HCT116 (cell line): ENCODE data around the gene SGTB. TPM values are rescaled to one million over a fixed set of nuclear protein-coding genes. Genes with fewer than 3 reads are reported as not detected.

ENCODE experiments used
- ATAC-seq: fragments of 200-7000 bp; cut with Tn5 transposase; 2 replicates; pipeline ENCODE4 v1.9.1; 2020; ENCODE audit warnings: mild to moderate bottlenecking, moderate library complexity
- BruUV-seq: library from RNA; stranded (reverse); fragments of 400-500 nt; replicated peaks from 2 replicates; lab custom pipeline; 2021; lab: Mats Ljungman, UMichigan
- CTCF ChIA-PET: fragments of 300-600 bp; sonication (Branson Sonifier 250); formaldehyde crosslinking; loops from one replicate; lab custom pipeline; 2021; ENCODE audit warnings: antibody characterized with exemption; lab: Charles Lee
- POLR2A ChIA-PET: fragments of 300-600, 350-600 bp; sonication (Branson Sonifier 250); formaldehyde crosslinking; loops from one replicate; lab custom pipeline; 2021; ENCODE audit warnings: antibody characterized with exemption; lab: Charles Lee
- RAD21 ChIA-PET, 2 experiments: fragments of 300-600 bp; sonication (Branson Sonifier 250); formaldehyde crosslinking; loops; one replicate each; lab custom pipeline; 2023; ENCODE audit warnings: low total read pairs in 2 of 2; ENCODE audit not compliant: uncharacterized antibody in 2 of 2, unreplicated experiment in 2 of 2, low non-redundant PET in 1 of 2; lab: Charles Lee
- DNase-seq: peaks from one replicate; pipeline ENCODE4 v3.0.0-alpha.2; 2010; ENCODE audit warnings: low read depth, low spot score
- H2AFZ ChIP-seq: fragments of 200-600 bp; shearing (Covaris generic), sonication (generic); 2 replicates; pipeline ENCODE4 v1.6.1; 2017; ENCODE audit warnings: low read depth, mixed run types, mixed read lengths, antibody characterized with exemption, low read length; ENCODE audit not compliant: poor library complexity, severe bottlenecking
- H3K27ac ChIP-seq: 2 replicates; pipeline ENCODE4 v1.5.1; 2012; ENCODE audit warnings: low read depth, low read length
- H3K27me3 ChIP-seq: fragments of 200-600 bp; sonication (generic); 2 replicates; pipeline ENCODE4 v1.6.1; 2016; ENCODE audit warnings: mixed run types, low read length, mixed read lengths; ENCODE audit not compliant: insufficient read depth
- H3K36me3 ChIP-seq, 2 experiments: fragments of 200-500 bp in 1 of 2; fragments of 200-600 bp in 1 of 2; sonication (Bioruptor generic) in 1 of 2; sonication (generic) in 1 of 2; 2 replicates each; pipeline versions ENCODE4 v1.5.1 to v1.6.1; 2014 to 2016; ENCODE audit warnings: low read length in 2 of 2, inconsistent platforms in 1 of 2, mixed read lengths in 1 of 2, mixed run types in 1 of 2; ENCODE audit not compliant: insufficient read depth in 2 of 2, control insufficient read depth in 1 of 2
- H3K4me1 ChIP-seq, 2 experiments: fragments of 200-600 bp in 1 of 2; sonication (generic) in 1 of 2; 2 replicates each; pipeline versions ENCODE4 v1.5.1 to v1.6.1; 2012 to 2017; ENCODE audit warnings: low read length in 2 of 2, inconsistent platforms in 1 of 2, mild to moderate bottlenecking in 1 of 2, mixed read lengths in 1 of 2, mixed run types in 1 of 2, moderate library complexity in 1 of 2; ENCODE audit not compliant: insufficient read depth in 2 of 2, control insufficient read depth in 1 of 2
- H3K4me2 ChIP-seq: fragments of 200-600 bp; sonication (generic); 2 replicates; pipeline ENCODE4 v1.6.1; 2017; ENCODE audit warnings: mixed run types, low read length, mixed read lengths
- H3K4me3 ChIP-seq, 2 experiments: fragments of 200-600 bp in 1 of 2; sonication (generic) in 1 of 2; replicated peaks in 1 of 2; 2 replicates each; pipeline ENCODE4 v1.5.1; 2011 to 2016; ENCODE audit warnings: low read length in 2 of 2, control low read depth in 1 of 2, low read depth in 1 of 2, mild to moderate bottlenecking in 1 of 2, mixed read lengths in 1 of 2, mixed run types in 1 of 2
- H3K79me2 ChIP-seq: fragments of 200-600 bp; sonication (generic); 2 replicates; pipeline ENCODE4 v1.6.1; 2017; ENCODE audit warnings: mild to moderate bottlenecking, mixed run types, low read length, moderate library complexity, mixed read lengths; ENCODE audit not compliant: insufficient read depth
- H3K9ac ChIP-seq: fragments of 200-600 bp; sonication (generic); 2 replicates; pipeline ENCODE4 v1.6.1; 2016; ENCODE audit warnings: low read length, mixed read lengths
- H3K9me2 ChIP-seq: fragments of 200-600 bp; sonication (generic), shearing (Covaris generic); 2 replicates; pipeline ENCODE4 v1.6.1; 2017; ENCODE audit warnings: mixed run types, mild to moderate bottlenecking, moderate library complexity; ENCODE audit not compliant: insufficient read depth
- H3K9me3 ChIP-seq, 2 experiments: fragments of 200-500 bp in 1 of 2; fragments of 200-600 bp in 1 of 2; sonication (Bioruptor generic) in 1 of 2; sonication (generic) in 1 of 2; 2 replicates each; pipeline ENCODE4 v1.6.1; 2014 to 2017; ENCODE audit warnings: low read length in 2 of 2, mixed read lengths in 2 of 2, inconsistent platforms in 1 of 2, low read depth in 1 of 2, mild to moderate bottlenecking in 1 of 2, mixed run types in 1 of 2, moderate library complexity in 1 of 2; ENCODE audit not compliant: control insufficient read depth in 1 of 2, insufficient read depth in 1 of 2
- H4K20me1 ChIP-seq: fragments of 200-600 bp; sonication (generic), shearing (Covaris generic); 2 replicates; pipeline ENCODE4 v1.6.1; 2017; ENCODE audit warnings: mixed run types, mild to moderate bottlenecking, moderate library complexity; ENCODE audit not compliant: insufficient read depth
- CEBPB ChIP-seq: IDR thresholded peaks from 2 replicates; pipeline ENCODE4 v1.6.1; 2012; ENCODE audit warnings: low read depth
- EGR1 ChIP-seq: IDR thresholded peaks from 2 replicates; pipeline ENCODE4 v1.6.1; 2012; ENCODE audit warnings: low read depth
- ELF1 ChIP-seq: IDR thresholded peaks from 2 replicates; pipeline ENCODE4 v1.6.1; 2012; ENCODE audit warnings: low read depth, borderline replicate concordance
- JUND ChIP-seq: IDR thresholded peaks from 2 replicates; pipeline ENCODE4 v1.6.1; 2012
- POLR2A ChIP-seq: IDR thresholded peaks from 2 replicates; pipeline ENCODE4 v1.7.0; 2011; ENCODE audit warnings: borderline replicate concordance; ENCODE audit not compliant: insufficient read depth, insufficient read length; ENCODE audit errors: extremely low read depth
- SIN3A ChIP-seq: IDR thresholded peaks from 2 replicates; pipeline ENCODE4 v1.6.1; 2012; ENCODE audit warnings: low read depth
- SRF ChIP-seq: IDR thresholded peaks from 2 replicates; pipeline ENCODE4 v1.6.1; 2012; ENCODE audit warnings: low read depth
- intact Hi-C: fragments of 100-400 bp; cut with micrococcal nuclease; formaldehyde crosslinking; loops from 2 replicates; pipeline ENCODE4 v1.10.0; 2022
- total RNA-seq: library from RNA; stranded (reverse); gene quantifications from one replicate; pipeline ENCODE4 v1.2.1, GENCODE V29; 2021; ENCODE audit not compliant: unreplicated experiment
- TF ChIP-seq, protein P1 (sequence below): IDR thresholded peaks from 2 replicates; pipeline ENCODE4 v1.6.1; 2012
- TF ChIP-seq, protein P2 (sequence below): IDR thresholded peaks from 2 replicates; pipeline ENCODE4 v1.6.1; 2012; ENCODE audit warnings: low read depth

The SGTB gene
- total RNA-seq, 1 experiment from 2014 or later: 12.6 TPM

- no TSS peak for BruUV-seq
- no peaks in the 10 kb centered on the region for H3K27me3 ChIP-seq
- H3K9me2 ChIP-seq: no peaks in the 10 kb centered on the region
- peak overlapping the region; percentile 78 to 79 for H3K4me3 ChIP-seq
- ATAC-seq: no peak
- POLR2A ChIA-PET: no interaction called here
- TF ChIP-seq JUND: no peak
- no peak for TF ChIP-seq EGR1
- TF ChIP-seq, protein P1, sequence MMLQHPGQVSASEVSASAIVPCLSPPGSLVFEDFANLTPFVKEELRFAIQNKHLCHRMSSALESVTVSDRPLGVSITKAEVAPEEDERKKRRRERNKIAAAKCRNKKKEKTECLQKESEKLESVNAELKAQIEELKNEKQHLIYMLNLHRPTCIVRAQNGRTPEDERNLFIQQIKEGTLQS: no peak
- TF ChIP-seq SIN3A: no peak
- no peak for TF ChIP-seq SRF
- no peak for TF ChIP-seq CEBPB
- no peak for TF ChIP-seq ELF1
- TF ChIP-seq POLR2A: no peak
- TF ChIP-seq, protein P2, sequence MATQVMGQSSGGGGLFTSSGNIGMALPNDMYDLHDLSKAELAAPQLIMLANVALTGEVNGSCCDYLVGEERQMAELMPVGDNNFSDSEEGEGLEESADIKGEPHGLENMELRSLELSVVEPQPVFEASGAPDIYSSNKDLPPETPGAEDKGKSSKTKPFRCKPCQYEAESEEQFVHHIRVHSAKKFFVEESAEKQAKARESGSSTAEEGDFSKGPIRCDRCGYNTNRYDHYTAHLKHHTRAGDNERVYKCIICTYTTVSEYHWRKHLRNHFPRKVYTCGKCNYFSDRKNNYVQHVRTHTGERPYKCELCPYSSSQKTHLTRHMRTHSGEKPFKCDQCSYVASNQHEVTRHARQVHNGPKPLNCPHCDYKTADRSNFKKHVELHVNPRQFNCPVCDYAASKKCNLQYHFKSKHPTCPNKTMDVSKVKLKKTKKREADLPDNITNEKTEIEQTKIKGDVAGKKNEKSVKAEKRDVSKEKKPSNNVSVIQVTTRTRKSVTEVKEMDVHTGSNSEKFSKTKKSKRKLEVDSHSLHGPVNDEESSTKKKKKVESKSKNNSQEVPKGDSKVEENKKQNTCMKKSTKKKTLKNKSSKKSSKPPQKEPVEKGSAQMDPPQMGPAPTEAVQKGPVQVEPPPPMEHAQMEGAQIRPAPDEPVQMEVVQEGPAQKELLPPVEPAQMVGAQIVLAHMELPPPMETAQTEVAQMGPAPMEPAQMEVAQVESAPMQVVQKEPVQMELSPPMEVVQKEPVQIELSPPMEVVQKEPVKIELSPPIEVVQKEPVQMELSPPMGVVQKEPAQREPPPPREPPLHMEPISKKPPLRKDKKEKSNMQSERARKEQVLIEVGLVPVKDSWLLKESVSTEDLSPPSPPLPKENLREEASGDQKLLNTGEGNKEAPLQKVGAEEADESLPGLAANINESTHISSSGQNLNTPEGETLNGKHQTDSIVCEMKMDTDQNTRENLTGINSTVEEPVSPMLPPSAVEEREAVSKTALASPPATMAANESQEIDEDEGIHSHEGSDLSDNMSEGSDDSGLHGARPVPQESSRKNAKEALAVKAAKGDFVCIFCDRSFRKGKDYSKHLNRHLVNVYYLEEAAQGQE: no peak
- TF ChIP-seq, all 23 proteins: peak for 0
- Histone ChIP-seq H3K79me2 (peaks cover 63% of the 10 kb centered on the region), H3K27ac (no peak overlapping the region; the same call in 1 of the 2 replicates), H3K9ac (peak overlapping the region; percentile 78), H3K9me3 (no peaks in the 10 kb centered on the region), H3K36me3 (no peaks in the 10 kb centered on the region), H3K4me1 (peaks cover 2 to 17% of the 10 kb centered on the region in 2 experiments; a peak in 2 of 4 replicates), H3K4me2 (peak overlapping the region; percentile 83), H4K20me1 (peaks cover 3% of the 10 kb centered on the region; the same call in 1 of the 2 replicates), H2AFZ (no peak overlapping the region)
- RAD21 ChIA-PET: no interaction called here
- CTCF ChIA-PET: no interaction called here
- no peak for DNase-seq
- intact Hi-C loops: loop anchor here (2.0 kb wide), 1 partner anchor 63 kb away; the partner anchor contains the start of genes CENPK and PPWD1
Measured at GRCh38 chr5:65625743-65626142, 96.2 kb downstream of the SGTB start.
